Fibroblast of skin of right biceps (primary cell): ENCODE measurements around the gene NXNL2.

ENCODE experiments used
- DNase-seq: peaks from one replicate; pipeline ENCODE4 v3.0.0-alpha.2; 2013

Gene NXNL2

GRCh38 chr9:88534456-88535225 lies at the start of gene NXNL2:
Gene NXNL2, plus strand, starts transcription at chr9:88535178. Its CDS starts 257 bp downstream, at chr9:88535435.
- DNase-seq: peak; percentile 88

GRCh38 chr9:88488166-88488565 lies 46.8 kb upstream of the NXNL2 start:
- no peak for DNase-seq

GRCh38 chr9:88494983-88495721 lies 39.8 kb upstream of the NXNL2 start:
- no peak for DNase-seq

GRCh38 chr9:88497224-88497623 lies 37.8 kb upstream of the NXNL2 start:
- DNase-seq: no peak

- DNase-seq: no peak
Measured at GRCh38 chr9:88498880-88499279, 36.1 kb upstream of the NXNL2 start.

GRCh38 chr9:88501086-88501485 lies 33.9 kb upstream of the NXNL2 start:
- DNase-seq: no peak

- DNase-seq: no peak
Measured at GRCh38 chr9:88502552-88503034, 32.4 kb upstream of the NXNL2 start.

- DNase-seq: no peak
Measured at GRCh38 chr9:88503081-88503844, 31.7 kb upstream of the NXNL2 start.

- no peak for DNase-seq
Measured at GRCh38 chr9:88503845-88504764, 30.9 kb upstream of the NXNL2 start.

GRCh38 chr9:88508326-88508725 lies 26.7 kb upstream of the NXNL2 start:
- DNase-seq: peak; percentile 30

GRCh38 chr9:88511906-88512305 lies 23.1 kb upstream of the NXNL2 start:
- no peak for DNase-seq

- no peak for DNase-seq
Measured at GRCh38 chr9:88514247-88514646, 20.7 kb upstream of the NXNL2 start.

- DNase-seq: no peak
Measured at GRCh38 chr9:88521308-88521707, 13.7 kb upstream of the NXNL2 start.

- DNase-seq: no peak
Measured at GRCh38 chr9:88522360-88522759, 12.6 kb upstream of the NXNL2 start.

- DNase-seq: peak; percentile 79
Measured at GRCh38 chr9:88523056-88523455, 11.9 kb upstream of the NXNL2 start.

GRCh38 chr9:88524911-88525310 lies 10.1 kb upstream of the NXNL2 start:
- no peak for DNase-seq

- DNase-seq: no peak
Measured at GRCh38 chr9:88527618-88528017, 7.4 kb upstream of the NXNL2 start.

- no peak for DNase-seq
Measured at GRCh38 chr9:88528080-88528790, 6.7 kb upstream of the NXNL2 start.

GRCh38 chr9:88529496-88529895 lies 5.5 kb upstream of the NXNL2 start:
- no peak for DNase-seq

- peak; percentile 77 for DNase-seq
Measured at GRCh38 chr9:88530051-88530450, 4.9 kb upstream of the NXNL2 start.

GRCh38 chr9:88531920-88532698 lies 2.9 kb upstream of the NXNL2 start:
- peak; percentile 64 for DNase-seq
